Calu3 (cell line): ENCODE data around the gene AMDHD2. TPM values are rescaled to one million over a fixed set of nuclear protein-coding genes. Genes with fewer than 3 reads are reported as not detected.

ENCODE experiments used
- BruUV-seq: library from RNA; stranded (reverse); fragments of 400-500 nt; replicated peaks from 2 replicates; lab custom pipeline; 2021; lab: Mats Ljungman, UMichigan
- CTCF ChIA-PET: fragments of 300-600 bp; sonication (Branson Sonifier 250); formaldehyde crosslinking; loops from one replicate; lab custom pipeline; 2022; ENCODE audit warnings: antibody characterized with exemption; lab: Charles Lee
- DNase-seq: peaks from one replicate; pipeline ENCODE4 v3.0.0; 2022
- H3K27ac Mint-ChIP-seq: one replicate; pipeline ENCODE4 v1.8.0; 2022; ENCODE audit warnings: mixed read lengths; ENCODE audit not compliant: unreplicated experiment
- H3K27me3 Mint-ChIP-seq: one replicate; pipeline ENCODE4 v1.8.0; 2022; ENCODE audit warnings: mixed read lengths; ENCODE audit not compliant: unreplicated experiment
- H3K36me3 Mint-ChIP-seq: one replicate; pipeline ENCODE4 v1.8.0; 2022; ENCODE audit warnings: mild to moderate bottlenecking, moderate library complexity, mixed read lengths; ENCODE audit not compliant: insufficient read depth, unreplicated experiment
- H3K4me1 Mint-ChIP-seq: one replicate; pipeline ENCODE4 v1.8.0; 2022; ENCODE audit warnings: mild to moderate bottlenecking, low read depth, mixed read lengths; ENCODE audit not compliant: unreplicated experiment
- H3K4me3 Mint-ChIP-seq: one replicate; pipeline ENCODE4 v1.8.0; 2022; ENCODE audit warnings: mild to moderate bottlenecking, low read depth, moderate library complexity, mixed read lengths; ENCODE audit not compliant: unreplicated experiment
- H3K9me3 Mint-ChIP-seq: one replicate; pipeline ENCODE4 v1.8.0; 2022; ENCODE audit warnings: low read depth, mixed read lengths; ENCODE audit not compliant: unreplicated experiment
- intact Hi-C: fragments of 100-400 bp; cut with micrococcal nuclease; formaldehyde crosslinking; loops from one replicate; pipeline ENCODE4 v1.10.0; 2022; ENCODE audit not compliant: unreplicated experiment
- total RNA-seq: library from RNA; stranded (reverse); gene quantifications from 2 replicates; pipeline ENCODE4 v1.2.3, GENCODE V29; 2022
- TF ChIP-seq, protein P1 (sequence below): fragments of 200-600 bp; IDR thresholded peaks from one replicate; pipeline ENCODE4 v1.8.0; 2022; ENCODE audit warnings: antibody characterized with exemption; ENCODE audit not compliant: unreplicated experiment

Gene AMDHD2
- total RNA-seq, 1 experiment from 2014 or later: 60.2 TPM

GRCh38 chr16:2527071-2527783, 7.1 kb downstream of the AMDHD2 start:
- CTCF ChIA-PET: interaction anchor here (0.6 kb wide), 1 partner anchor 8 kb away, joined by 4 read pairs; no protein-coding TSS in a partner anchor
- Mint-ChIP-seq H3K27me3 (no peaks in the 10 kb centered on the region), H3K27ac (peak overlapping the region; percentile 36), H3K4me1 (peaks cover 14% of the 10 kb centered on the region), H3K4me3 (peak overlapping the region; percentile 13), H3K36me3 (peaks cover 77% of the 10 kb centered on the region), H3K9me3 (no peaks in the 10 kb centered on the region)
- DNase-seq: no peak
- intact Hi-C loops: no loop called here
- BruUV-seq: no TSS peak
- TF ChIP-seq, protein P1, sequence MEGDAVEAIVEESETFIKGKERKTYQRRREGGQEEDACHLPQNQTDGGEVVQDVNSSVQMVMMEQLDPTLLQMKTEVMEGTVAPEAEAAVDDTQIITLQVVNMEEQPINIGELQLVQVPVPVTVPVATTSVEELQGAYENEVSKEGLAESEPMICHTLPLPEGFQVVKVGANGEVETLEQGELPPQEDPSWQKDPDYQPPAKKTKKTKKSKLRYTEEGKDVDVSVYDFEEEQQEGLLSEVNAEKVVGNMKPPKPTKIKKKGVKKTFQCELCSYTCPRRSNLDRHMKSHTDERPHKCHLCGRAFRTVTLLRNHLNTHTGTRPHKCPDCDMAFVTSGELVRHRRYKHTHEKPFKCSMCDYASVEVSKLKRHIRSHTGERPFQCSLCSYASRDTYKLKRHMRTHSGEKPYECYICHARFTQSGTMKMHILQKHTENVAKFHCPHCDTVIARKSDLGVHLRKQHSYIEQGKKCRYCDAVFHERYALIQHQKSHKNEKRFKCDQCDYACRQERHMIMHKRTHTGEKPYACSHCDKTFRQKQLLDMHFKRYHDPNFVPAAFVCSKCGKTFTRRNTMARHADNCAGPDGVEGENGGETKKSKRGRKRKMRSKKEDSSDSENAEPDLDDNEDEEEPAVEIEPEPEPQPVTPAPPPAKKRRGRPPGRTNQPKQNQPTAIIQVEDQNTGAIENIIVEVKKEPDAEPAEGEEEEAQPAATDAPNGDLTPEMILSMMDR: no peak

DNA sequence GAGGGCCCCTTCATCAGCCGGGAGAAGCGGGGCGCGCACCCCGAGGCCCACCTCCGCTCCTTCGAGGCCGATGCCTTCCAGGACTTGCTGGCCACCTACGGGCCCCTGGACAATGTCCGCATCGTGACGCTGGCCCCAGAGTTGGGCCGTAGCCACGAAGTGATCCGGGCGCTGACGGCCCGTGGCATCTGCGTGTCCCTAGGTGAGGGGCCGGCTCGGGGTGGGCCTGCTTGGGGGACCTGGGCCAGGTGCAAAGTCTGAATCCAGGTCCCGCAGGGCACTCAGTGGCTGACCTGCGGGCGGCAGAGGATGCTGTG, 7.6 kb downstream of the AMDHD2 start:
- no TSS peak for BruUV-seq
- no peaks in the 10 kb centered on the region for H3K9me3 Mint-ChIP-seq
- H3K27ac Mint-ChIP-seq: no peak overlapping the region
- DNase-seq: no peak
- H3K4me1 Mint-ChIP-seq: peaks cover 14% of the 10 kb centered on the region
- CTCF ChIA-PET: no interaction called here
- H3K36me3 Mint-ChIP-seq: peaks cover 80% of the 10 kb centered on the region
- TF ChIP-seq, protein P1: no peak
- intact Hi-C loops: no loop called here
- no peak overlapping the region for H3K4me3 Mint-ChIP-seq
- no peaks in the 10 kb centered on the region for H3K27me3 Mint-ChIP-seq

DNA sequence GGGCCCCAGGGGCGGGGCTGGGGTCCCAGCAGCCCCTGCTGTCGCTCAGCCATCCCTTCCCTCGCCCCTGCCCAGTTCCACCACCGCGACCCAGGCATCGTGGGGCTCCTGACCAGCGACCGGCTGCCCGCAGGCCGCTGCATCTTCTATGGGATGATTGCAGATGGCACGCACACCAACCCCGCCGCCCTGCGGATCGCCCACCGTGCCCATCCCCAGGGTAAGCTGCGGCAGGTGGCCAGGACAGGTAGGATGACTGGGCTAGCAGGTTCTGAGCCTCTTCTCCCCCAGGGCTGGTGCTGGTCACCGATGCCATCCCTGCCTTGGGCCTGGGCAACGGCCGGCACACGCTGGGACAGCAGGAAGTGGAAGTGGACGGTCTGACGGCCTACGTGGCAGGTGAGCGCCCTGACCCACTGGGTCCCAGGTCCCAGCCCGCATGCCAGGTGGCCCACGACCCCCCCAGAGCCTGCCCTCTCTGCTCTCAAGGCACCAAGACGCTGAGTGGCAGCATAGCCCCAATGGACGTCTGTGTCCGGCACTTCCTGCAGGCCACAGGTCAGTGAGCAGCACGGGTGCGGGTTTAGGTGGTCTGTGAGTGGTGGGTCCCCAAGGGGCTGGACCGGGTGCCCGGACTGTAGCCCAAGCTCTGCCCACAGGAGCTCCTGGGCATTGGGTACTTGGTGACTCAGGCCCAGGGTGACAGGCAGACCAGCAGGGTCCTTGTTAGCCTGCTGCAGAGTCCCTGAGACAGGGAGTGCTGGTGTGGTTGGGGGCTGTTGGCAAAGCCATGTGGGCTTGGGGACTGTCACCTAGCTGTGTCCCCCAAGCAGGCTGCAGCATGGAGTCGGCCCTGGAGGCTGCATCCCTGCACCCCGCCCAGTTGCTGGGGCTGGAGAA, 8.2 kb downstream of the AMDHD2 start:
- CTCF ChIA-PET: interaction anchor here (0.6 kb wide), 1 partner anchor 16 kb away, joined by 3 read pairs; no protein-coding TSS in a partner anchor
- Mint-ChIP-seq H3K4me3 (no peak overlapping the region), H3K27me3 (no peaks in the 10 kb centered on the region), H3K27ac (no peak overlapping the region), H3K4me1 (peaks cover 14% of the 10 kb centered on the region), H3K9me3 (no peaks in the 10 kb centered on the region), H3K36me3 (peaks cover 77% of the 10 kb centered on the region)
- no peak for DNase-seq
- BruUV-seq: no TSS peak
- TF ChIP-seq, protein P1: no peak
- intact Hi-C loops: no loop called here

DNA sequence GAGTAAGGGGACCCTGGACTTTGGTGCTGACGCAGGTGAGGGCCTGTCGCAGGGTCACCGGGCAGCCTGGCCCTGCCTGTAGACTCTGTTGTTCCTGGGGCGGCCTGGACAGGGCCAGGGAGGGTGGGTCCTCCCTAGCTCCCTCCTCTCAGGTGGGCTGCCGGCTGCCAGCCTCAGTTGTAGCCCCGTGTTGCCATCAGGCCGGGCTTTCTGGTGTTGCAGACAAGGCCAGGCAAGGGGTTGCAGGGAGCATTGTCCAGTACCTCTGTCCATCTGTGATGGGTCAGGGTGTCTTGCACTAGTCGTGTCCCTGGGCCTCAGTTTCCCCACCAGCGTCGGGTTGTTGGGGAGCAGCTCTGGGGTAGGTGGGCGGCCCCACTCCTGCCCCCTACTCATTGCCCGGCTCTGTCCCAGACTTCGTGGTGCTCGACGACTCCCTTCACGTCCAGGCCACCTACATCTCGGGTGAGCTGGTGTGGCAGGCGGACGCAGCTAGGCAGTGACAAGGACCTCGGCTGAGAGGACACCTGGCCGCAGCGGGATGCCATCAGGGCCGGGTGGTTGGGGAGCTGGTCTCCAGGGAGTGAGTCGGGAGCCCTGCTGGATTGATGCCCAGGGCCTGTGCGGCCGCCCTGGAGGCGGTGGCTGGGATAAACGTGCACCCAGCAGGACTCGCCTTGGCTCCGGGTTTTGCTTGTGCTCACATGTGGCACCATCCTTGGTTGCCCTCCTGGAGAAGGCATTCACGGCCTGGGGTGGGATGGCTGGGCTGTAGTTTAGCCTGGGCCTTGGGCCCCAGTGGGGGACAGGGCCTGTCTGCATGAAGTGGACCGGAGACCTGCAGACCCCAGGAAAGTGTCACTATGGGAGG, 9.1 kb downstream of the AMDHD2 start:
- peaks cover 68% of the 10 kb centered on the region for H3K36me3 Mint-ChIP-seq
- intact Hi-C loops: no loop called here
- H3K9me3 Mint-ChIP-seq: no peaks in the 10 kb centered on the region
- H3K27me3 Mint-ChIP-seq: no peaks in the 10 kb centered on the region
- CTCF ChIA-PET: no interaction called here
- TF ChIP-seq, protein P1: no peak
- H3K4me1 Mint-ChIP-seq: peaks cover 5% of the 10 kb centered on the region
- H3K27ac Mint-ChIP-seq: no peak overlapping the region
- DNase-seq: no peak
- BruUV-seq: no TSS peak
- no peak overlapping the region for H3K4me3 Mint-ChIP-seq
